Activated naive CD8-positive, alpha-beta T cell treated with anti-CD3 and anti-CD28 coated beads, Interleukin-2, amount 50 U/mL, for 16 hours (primary cell): ENCODE data around the gene FKRP.

Experiments used
- DNase-seq: peaks from one replicate; pipeline ENCODE4 v3.0.0-alpha.2; 2020; ENCODE audit warnings: low read depth, low spot score

The FKRP gene

DNA sequence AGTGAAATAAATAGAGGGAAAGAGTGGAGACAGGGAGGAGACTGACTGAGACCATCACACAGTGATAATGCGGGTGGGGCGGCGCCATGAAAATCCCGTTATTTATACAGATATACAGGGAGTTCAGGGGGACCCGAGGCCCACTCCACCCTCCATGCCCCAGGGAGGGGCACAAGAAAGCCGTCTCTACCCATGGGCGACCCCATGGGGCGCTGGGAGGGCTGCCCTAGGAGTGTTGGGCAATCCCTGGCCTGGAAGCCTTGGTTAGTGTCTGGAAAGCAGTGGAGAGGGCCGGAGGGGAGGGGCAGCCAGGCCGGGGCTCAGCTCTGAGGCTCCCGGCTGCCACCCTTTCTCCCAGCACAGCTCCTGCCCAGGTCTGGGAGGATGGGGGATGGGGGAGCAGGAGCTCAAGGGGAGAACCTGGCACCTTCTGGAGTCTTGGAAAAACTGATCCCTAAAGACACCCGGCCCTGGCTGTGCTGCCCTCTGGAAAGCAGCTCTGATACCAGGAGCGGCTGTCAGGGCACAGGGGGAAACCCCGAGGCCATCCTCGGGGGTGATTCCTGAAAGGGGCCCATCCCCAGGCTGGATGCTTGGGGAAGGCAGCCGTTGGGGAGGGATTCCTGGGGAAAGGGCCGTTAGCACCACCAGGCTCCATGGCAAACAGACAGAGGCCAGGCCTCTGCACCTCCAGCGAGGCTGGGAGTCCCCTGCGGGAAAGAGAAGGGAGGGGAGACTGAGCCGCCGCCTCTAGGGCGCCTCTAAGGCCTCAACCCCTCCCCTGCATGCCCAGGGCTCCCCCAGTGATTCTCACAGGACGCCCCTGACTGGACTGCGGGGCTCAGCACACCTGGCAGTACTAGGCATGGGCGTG is 26.0 kb upstream of the FKRP start:
- DNase-seq: no peak

DNA sequence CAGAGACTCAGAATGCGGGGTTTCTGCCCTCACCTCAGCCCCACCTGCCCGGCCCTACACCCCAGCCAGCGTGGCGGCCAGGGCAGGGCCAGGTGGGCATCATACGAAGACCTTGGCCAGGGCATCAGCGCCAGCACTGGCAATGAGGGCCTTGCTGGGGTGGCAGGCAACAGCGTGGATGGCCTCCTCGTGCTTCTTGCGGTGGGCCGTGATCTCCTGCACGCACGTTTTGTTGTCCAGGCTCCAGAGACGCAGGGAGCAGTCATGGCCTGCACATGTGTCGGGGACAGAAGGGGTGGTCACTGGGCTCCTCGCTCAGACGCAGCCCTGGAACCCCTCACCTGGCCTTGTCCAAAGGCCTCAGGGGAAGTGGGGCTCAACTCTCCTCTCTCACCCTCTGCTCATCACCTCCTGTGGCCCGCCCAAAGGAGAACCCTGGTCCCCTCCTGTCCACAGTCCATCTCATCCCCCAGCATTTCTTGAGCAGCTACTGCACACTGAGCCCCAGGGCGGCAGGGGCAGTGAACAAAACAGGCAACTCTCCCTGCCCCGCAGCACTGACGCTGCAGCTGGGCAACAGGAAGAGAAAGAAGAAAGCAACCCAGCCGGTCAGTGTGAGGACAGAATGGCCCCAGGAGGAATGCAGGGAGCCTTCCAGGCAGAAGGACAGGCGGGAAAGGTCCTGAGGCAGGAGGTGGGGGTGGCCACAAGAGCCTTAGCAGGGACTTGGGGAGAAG is 25.2 kb upstream of the FKRP start:
- no peak for DNase-seq

DNA sequence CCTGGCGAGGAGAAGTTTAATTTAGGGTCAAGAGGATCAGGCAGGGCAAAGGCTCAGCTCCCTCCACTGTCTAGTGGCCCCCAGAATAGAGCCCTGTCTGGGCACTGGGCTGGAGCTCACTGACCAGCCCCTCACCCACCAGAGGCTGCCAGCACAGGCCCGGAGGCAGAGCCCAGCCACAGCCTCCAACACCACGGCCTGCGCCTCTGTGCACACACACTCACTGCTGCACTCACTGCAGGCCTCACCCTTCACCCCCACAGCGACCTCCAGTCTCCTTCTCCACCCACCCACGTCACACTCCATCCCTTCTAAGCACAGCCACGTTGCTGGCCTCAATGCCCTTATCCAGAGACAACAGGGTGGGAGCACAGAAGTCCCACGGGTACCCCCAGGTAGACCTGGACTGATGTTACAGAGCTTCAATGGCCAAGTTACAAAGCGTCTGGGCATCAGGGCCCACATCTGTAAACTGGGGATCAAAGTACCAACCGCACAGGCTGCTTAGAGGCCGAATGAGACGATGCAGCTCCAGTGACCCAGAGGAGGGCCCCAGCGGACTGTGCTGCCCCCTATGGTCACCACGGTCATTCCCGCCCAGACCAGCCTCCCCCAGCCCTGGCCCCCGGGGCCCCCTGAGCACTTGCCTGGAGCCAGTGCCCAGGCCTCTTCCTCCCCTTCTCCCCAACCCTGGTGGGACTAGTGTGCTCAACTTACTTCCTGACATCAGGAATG is 24.4 kb upstream of the FKRP start:
- DNase-seq: no peak

DNA sequence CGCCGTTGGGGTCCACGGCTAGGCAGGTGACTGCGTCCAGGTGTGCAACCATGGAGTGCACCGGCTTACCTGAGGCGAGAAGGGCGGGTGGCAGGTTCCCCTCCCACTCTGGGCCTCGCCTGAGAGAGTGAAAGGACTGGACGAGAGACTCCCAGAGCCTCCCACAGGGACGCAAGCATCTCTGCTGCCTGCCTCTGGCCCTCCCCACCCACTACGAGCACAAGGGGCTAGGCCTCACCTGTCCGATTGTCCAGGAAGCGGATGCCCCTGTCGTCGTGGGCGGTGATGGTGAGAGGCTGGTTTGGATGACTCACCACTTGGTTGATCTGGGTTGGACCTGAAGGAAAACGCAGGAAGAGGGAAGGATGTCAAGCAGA is 23.9 kb upstream of the FKRP start:
- DNase-seq: no peak

DNA sequence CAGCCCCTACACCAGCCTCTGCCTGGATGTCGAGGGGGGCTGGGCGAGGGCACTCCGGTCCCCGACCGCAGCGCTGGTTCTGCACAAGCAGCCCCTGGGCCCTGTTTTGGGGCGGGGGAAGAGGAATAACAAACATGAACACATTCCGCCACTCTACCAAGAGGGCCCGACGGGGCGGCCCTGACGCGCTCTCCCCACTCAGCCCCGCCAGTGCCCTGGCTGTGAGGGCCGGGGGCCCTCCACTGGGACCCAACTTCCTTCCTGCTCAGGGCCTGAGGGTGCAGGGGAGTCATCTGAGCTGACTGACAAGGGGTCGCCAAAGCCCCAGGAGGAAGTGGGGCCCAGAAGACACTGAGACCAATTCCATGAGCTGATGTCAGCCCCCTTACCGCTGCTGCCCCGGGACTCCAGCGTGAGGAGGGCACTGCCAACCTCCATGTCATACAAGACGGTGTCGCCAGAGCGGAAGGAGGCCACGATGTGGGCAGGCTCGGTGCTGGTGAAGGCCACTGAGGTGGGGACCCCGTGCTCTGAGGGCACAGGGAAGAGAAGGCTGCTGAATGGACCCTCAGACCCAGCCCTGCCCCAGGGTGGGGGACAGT is 23.3 kb upstream of the FKRP start:
- no peak for DNase-seq

DNA sequence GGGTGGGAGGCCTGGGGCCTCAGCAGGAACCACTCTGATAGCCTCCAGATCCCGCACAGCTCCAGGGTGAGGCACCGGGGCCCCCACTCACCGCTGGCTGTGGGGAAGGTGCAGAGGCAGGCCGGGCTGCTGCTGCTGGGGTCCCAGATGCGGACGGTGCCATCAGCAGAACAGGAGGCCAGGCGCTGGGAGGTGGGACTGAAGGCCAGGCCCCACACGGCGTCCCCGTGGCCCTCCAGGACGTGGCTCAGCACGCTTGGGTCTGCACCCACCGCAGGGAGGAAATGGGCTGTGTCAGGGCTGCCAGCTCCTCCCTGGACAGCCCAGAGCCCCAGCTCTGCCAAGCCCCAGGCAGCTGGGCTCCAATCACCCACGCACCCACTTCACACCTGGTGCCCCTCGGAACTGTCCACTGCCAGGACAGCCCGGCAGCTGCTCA is 22.8 kb upstream of the FKRP start:
- DNase-seq: no peak

DNA sequence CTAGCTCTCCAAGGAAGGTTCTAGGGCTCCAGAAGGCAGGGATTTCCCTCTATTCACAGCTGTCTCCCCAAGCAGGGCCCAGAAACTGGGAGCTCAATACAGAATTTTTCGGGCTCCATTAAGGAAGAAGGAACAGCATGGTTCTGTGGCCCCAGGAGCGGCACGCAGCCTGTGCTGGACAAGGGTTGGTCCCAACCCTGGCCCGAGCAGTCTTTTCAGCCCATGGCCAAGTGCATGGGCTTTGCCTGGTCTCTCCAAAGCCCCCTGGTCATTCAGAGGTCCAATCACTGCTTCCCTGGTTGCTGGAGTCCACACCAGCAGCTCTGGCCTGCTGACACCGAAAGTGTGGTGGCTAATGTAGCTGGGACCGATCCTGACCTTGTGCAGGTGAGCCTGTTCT is 22.4 kb upstream of the FKRP start:
- DNase-seq: no peak

DNA sequence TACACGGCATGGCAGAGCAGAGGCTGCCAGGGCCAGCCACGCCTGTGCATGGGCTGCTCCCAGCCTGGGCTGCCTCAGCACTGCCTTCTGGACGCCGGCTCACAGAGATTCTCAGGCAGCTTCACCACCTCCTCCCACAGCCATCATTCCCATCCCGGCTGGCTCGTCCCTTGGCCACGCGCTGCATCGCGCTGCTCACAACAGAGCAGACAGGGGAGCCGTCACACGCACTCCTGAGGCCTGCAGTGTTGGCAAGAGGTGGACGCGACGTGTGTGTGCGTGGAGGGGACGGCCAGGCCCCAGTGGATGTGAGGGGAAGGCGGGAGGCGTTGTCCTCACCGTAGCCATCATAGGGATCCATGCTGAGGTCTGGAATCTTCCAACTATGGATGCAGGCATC is 21.4 kb upstream of the FKRP start:
- no peak for DNase-seq

DNA sequence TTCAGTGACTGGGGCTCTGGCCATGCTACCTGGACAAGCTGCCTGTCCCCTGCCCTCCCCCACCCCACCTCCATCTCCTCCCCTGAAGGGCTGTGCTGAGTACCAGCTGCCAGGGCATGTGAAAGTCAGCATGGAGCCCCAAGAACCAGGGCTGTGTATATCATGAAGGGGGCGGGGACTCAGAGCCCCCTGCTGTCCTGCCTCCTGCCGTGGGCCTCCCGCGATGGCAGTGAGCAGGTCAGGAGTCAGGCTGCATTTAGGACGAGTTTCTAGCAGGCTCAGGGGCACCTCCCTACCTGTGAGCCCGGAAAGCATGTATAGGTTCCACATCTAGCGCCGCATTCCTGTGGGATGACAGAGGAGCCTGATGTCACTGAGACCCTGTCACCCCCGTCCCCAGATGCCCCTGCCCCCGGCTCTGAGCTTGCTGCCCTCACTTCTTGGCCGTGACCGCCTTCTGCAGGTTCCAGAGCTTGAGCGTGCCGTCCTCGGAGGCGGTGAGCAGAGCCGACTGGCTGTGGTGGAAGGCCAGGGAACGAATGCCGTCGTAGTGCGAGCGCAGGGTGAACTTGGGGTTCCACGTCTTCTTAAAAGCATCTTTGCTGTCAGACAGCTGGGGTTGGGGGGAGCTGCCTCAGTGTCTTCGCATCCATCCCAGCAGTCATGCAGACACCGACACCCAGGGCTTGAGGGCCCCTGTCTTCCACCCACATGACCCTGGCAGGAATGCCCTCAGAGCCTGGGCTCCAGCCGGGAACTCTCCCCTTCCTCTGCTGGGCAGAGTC is 20.6 kb upstream of the FKRP start:
- no peak for DNase-seq

DNA sequence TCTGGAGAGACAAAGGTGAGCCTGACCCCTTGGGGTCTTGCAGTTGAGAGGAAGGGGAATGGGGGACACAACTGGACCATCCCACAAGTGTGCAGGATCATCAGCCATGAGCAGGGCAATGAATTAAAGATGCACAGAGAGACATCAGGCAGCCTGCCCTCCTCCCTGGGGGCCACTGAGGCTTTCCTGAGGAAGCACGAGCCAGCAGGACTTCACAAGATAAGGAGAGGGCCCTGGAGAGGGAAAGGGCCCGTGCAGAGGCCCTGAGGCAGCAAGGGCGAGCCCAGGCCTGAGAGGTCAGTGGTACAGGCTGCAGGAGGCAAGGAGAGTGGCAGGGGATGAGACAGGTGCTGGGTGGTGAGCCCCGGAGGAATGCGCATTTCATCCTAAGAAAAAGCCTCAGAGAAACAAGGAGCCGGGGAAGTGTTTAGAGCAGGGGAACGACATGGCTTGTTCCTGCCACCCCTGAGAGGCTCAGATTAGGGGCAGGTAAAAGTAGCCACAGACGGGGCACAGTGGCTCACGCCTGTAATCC is 19.9 kb upstream of the FKRP start:
- DNase-seq: no peak

DNA sequence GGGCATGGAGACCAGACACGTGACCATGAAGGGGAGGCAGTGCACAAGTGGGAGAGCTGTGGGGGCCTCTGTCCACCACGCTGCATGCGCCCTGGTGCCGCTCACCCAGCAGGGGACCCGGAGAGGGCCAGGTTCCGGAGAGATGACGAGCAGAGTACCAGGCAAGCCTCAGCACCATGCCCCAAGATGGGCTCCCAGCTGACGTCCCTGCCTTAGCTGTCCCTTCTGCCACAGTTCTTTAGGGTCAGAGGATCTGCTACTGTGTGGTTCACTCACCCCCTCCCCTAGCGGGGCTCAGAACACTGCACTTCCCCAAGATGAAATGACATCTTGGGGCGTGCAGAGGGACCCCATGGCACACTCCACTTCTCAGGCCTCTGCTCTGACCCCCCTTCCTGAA is 19.3 kb upstream of the FKRP start:
- DNase-seq: no peak

DNA sequence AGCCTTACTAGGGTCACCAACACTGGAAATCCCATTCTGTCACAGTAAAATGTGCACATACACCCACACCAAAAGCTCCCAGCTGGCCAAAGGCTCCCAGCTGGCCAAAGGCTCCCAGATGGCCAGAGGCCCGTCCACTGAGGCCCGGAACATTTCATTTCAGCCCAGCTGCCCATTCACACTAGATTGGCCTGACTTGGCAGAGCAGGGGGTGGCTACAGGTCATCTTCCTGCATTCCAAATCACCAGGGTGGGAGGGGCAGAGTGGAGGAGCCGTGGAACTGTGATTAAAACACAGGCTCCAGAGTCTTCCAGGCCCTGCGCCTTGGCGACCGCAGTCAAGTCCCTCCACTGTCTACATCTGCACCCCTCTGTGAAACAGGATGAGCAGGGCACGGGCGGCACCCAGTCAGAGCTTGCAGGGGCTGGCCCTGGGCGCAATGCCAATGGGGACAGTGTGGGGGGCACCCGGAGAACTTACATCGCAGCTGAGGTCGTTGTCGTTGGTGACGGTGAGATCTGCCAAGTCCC is 18.8 kb upstream of the FKRP start:
- DNase-seq: no peak

DNA sequence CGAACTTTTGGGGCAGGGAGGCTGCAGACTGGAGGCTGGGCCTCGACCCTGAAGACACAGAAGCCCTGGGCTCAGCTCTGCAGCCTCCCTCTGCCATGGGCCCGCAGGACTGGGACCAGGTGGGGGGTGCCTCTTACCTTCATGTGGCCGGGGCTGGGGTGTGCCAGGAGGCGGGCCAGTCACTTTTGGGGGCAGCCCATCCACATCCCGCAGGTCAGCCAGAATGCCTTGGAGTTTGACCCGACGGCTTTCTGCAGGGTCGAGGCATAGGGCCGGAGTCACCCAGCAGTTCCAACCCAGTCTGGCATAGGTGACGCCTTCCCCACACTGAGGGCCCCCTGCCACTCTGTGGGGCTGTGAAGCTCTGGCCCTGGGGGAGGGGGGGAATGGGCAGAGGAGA is 18.1 kb upstream of the FKRP start:
- DNase-seq: no peak

DNA sequence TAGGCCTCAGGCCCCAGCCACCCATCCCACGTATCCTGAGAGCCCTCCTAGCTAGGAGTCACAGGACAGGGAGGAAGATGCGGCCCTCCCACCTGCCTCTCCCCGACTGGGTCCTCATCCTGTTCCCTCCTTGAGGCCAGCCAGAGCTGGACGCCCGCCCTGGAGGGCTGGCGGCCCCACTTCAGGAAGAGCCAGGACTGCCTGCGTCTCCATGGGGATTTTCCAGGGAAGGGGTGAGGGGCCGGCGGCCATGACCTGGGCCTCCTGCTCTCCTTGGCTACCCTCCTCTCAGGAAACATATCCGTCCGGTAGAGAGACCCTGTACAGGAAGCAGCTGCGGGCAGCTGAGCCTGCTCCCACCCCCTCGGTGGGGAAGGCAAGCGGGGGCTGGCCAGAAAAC is 17.6 kb upstream of the FKRP start:
- no peak for DNase-seq

DNA sequence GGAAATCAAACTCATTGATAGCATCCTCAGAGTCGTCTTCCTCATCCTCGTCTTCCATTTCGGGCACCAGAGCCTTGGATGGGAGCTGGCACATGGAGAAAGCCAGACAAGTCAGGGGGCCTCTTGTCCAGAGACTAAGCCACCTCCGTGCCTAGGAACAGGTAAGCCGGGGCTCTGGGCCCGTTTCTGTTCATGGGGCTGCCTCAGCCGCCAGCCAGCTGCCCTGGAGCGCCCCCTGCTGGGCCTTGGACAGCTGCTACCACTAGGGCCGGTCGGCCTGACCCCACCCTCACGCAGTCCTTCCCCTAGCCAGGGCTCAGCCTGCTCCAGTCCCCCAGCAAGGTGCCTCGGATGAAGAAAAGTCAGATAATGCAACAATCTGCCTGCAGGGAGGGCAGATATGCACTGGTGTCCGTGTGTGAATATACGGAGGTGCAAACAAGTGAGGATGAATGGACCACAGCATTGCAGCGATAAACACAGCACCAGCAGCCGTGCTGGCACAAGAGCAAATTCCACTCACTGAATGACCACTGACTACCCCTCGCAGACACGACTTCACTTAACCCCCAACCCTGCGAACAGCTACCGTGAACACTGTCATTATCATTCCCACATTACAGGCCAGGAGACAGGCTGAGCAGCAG is 17.0 kb upstream of the FKRP start:
- DNase-seq: peak; percentile 59

DNA sequence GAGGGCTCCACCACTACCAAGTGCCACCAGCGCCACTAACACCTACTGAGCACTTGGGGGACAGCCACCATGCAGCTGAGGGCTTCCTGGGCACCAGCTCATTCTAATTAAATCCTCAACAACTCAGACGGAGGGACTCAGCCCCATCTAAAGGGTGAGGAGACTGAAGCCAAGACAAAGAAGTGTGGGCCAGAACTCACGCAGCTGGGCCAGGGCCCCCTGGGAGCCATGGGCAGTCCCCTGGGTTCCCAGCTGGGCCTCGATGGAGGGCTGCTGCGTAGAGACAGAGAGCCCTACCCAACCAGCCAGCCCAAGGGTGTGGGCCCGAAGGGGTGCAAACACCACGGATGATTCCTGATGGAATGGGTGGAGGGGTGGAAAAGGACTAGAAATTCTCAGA is 16.2 kb upstream of the FKRP start:
- DNase-seq: no peak

DNA sequence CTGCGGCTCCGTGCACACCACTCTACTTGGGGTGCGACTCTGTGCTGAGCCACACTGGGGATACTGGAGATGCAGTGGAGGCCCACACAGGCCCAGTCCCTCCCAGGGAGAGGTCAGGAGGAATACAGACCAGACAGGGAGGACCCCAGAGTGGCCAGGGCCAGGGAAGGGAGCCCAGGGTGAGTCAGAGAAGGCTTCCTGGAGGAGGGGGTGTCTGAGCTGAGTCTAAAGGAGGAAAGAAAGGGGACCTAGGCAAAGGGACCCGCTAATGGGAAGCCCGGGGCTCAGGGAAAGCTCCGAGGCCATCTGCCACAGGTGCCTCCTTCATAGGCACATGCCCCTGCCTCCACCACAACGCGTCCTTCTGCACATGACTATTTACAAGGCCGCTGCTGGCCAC is 15.7 kb upstream of the FKRP start:
- no peak for DNase-seq

DNA sequence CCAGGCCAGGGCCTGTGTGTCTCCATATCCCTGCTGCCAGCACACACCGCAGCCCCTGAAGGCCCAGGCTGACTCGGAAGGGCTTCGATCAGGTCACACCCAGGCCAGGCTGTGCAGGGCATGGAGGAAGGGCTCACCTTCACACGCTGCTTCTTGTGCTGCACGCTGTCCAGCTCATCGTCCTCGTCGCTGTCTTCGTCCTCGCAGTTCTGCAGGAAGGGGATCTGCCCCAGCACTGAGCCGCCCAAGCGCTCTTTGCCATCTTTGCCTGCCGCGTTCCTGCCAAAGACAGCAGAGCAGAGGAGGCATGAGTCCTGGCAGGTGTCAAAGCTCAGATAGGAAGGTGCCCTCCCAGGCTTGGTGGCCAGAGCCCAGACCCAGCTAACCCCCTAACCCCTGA is 15.3 kb upstream of the FKRP start:
- DNase-seq: no peak

DNA sequence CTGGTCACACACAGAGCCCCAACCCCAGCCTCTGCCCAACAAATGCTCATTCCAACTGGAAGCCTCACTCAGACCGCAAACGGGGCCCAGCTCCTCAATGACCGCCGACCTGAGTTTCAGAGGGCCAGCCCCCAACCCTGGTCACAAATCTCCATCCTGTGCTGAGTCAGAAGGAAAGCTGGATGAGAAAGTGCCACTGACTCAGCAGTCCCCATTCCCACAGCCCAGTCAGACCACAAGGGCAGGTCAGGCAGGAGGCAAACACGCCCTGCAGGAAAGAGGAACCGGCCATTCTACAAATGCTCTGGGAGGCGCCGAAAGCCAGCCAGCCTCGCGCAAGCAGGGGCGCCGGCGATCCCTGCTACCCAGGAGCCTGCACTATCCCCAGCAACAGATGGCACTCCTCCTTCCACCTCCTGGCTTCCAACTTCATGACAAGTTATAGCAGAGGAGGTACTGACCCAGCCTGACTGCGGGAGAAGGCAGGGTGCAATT is 14.8 kb upstream of the FKRP start:
- DNase-seq: no peak

DNA sequence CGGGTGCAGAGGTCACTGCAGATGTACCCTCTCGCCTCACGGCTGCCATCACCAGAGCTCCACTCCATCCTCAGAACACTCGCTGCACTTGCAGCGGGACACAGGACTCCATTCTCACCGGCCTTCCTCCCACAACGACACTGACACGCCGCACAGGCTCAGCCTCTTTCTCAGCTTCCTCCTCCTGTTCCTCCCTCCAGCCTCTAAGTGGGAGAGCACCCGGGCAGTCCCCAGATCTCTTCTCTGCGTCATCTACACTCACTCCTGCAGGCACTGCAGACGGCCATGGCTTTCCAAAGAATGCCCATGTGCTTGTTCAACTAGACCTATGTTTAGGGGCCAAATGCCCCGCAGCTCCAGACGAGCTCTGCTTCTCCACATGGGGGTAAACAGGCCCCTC is 14.3 kb upstream of the FKRP start:
- DNase-seq: no peak
